Measurements from ENCODE around the gene KLK10. TPM values are rescaled to one million over a fixed set of nuclear protein-coding genes. Genes with fewer than 3 reads are reported as not detected.

Gene KLK10
- total and polyA plus RNA-seq, 2 donors (not counting 3 experiments of a cell fraction or from before 2014, with no cell fraction given), result not detected

GRCh38 chr19:50963381-50963780 lies 56.1 kb downstream of the KLK10 start:
- TF ChIP-seq MYC (IDR thresholded peaks at IDR 0.05; ENCODE audit: low read depth, low read length) (no peak), CTCF (IDR thresholded peaks at IDR 0.05; ENCODE audit: extremely low read depth in 1 of 2, insufficient read depth in 1 of 2, low read depth in 1 of 2, low read length in 2 of 2) (no peak), POLR2AphosphoS5 (IDR thresholded peaks at IDR 0.05; ENCODE audit: insufficient read depth, low read depth, low read length) (no peak), FOS (IDR thresholded peaks at IDR 0.05; ENCODE audit: borderline replicate concordance, insufficient read depth, low read length) (no peak), GATA2 (IDR thresholded peaks at IDR 0.05; ENCODE audit: insufficient read depth, insufficient read length, low read depth, low read length) (no peak), MAX (IDR thresholded peaks at IDR 0.05; ENCODE audit: insufficient read depth, insufficient read length) (no peak), JUN (IDR thresholded peaks at IDR 0.05; ENCODE audit: borderline replicate concordance, insufficient read depth, insufficient read length, low read depth) (no peak), POLR2A (IDR thresholded peaks at IDR 0.05; ENCODE audit: low read depth, low read length) (no peak), EZH2 (IDR thresholded peaks at IDR 0.05; ENCODE audit: borderline replicate concordance, low read depth, low read length, severe bottlenecking) (no peak)
- no peaks in the 10 kb centered on the region for H3K79me2 ChIP-seq (ENCODE audit: control insufficient read depth, insufficient read depth, low read length)
- dilution Hi-C loops (cut with MboI; ENCODE audit: extremely low pct_ligation_motif_present, low sequenced_read_pairs), result no loop called here
- intact Hi-C loops (cut with micrococcal nuclease), result no loop called here
- H3K4me3 ChIP-seq (replicated peaks in 1 of 3; ENCODE audit: insufficient read depth in 1 of 3, low read depth in 1 of 3, low read length in 3 of 3), result no peak overlapping the region
- no peaks in the 10 kb centered on the region for H3K4me1 ChIP-seq (ENCODE audit: control insufficient read depth, extremely low read depth, insufficient read depth, low read length)
- ChIA-PET CTCF (no interaction called here), POLR2A (no interaction called here)
- H3K36me3 ChIP-seq (ENCODE audit: control insufficient read depth in 2 of 2, extremely low read depth in 1 of 2, insufficient read depth in 2 of 2, low read length in 2 of 2), result no peaks in the 10 kb centered on the region
- H3K9ac ChIP-seq (replicated peaks; ENCODE audit: extremely low read depth, insufficient read depth, low read length), result no peak overlapping the region
- H3K27me3 ChIP-seq (ENCODE audit: control insufficient read depth in 2 of 2, insufficient read depth in 2 of 2, low read length in 2 of 2), result no peaks in the 10 kb centered on the region
- H3K27ac ChIP-seq (ENCODE audit: insufficient read depth, low read depth, low read length), result no peak overlapping the region
- H4K20me1 ChIP-seq (replicated peaks; ENCODE audit: control insufficient read depth, extremely low read depth, insufficient read depth, low read length), result no peaks in the 10 kb centered on the region
- no peaks in the 10 kb centered on the region for H3K9me3 ChIP-seq (replicated peaks; ENCODE audit: control insufficient read depth, insufficient read depth, low read length)
- H3K4me2 ChIP-seq (ENCODE audit: insufficient read depth, low read length), result no peak overlapping the region
- H2AFZ ChIP-seq (ENCODE audit: low read depth, low read length), result no peak overlapping the region
- no TSS peak for BruUV-seq (replicated peaks)
- H3K9me1 ChIP-seq (replicated peaks; ENCODE audit: control insufficient read depth, extremely low read depth, insufficient read depth, low read length), result no peaks in the 10 kb centered on the region
- no peak for DNase-seq (ENCODE audit: low read depth, low spot score)
- FAIRE-seq, result no peak

Other genes starting within 250 kb of the KLK10 start
- not detected in 2 replicates for gene GPR32, start 249.2 kb downstream of the KLK10 start, total RNA-seq
- not detected in 2 replicates for gene GPR32, start 249.2 kb downstream of the KLK10 start, polyA plus RNA-seq
- not detected in 2 replicates for gene ACP4, start 229.3 kb downstream of the KLK10 start, total RNA-seq
- gene ACP4, start 229.3 kb downstream of the KLK10 start, polyA plus RNA-seq, result not detected in 2 replicates
- not detected in 2 replicates for gene KLK1, start 195.9 kb downstream of the KLK10 start, total RNA-seq
- gene KLK1, start 195.9 kb downstream of the KLK10 start, polyA plus RNA-seq, result 0.08 TPM in 1 of 2 replicates, not detected in the other
- not detected in 2 replicates for gene KLK15, start 186.1 kb downstream of the KLK10 start, total RNA-seq
- gene KLK15, start 186.1 kb downstream of the KLK10 start, polyA plus RNA-seq, result not detected in 2 replicates
- not detected in 2 replicates for gene KLK3, start 164.8 kb downstream of the KLK10 start, total RNA-seq
- not detected in 2 replicates for gene KLK3, start 164.8 kb downstream of the KLK10 start, polyA plus RNA-seq
- gene KLK2, start 146.3 kb downstream of the KLK10 start, total RNA-seq, result not detected in 2 replicates
- not detected in 2 replicates for gene KLK2, start 146.3 kb downstream of the KLK10 start, polyA plus RNA-seq
- gene KLK4, start 108.3 kb downstream of the KLK10 start, total RNA-seq, result not detected in 2 replicates
- not detected in 2 replicates for gene KLK4, start 108.3 kb downstream of the KLK10 start, polyA plus RNA-seq
- not detected in 2 replicates for gene KLK5, start 66.7 kb downstream of the KLK10 start, total RNA-seq
- gene KLK5, start 66.7 kb downstream of the KLK10 start, polyA plus RNA-seq, result not detected in 2 replicates
- gene KLK6, start 50.1 kb downstream of the KLK10 start, total RNA-seq, result not detected in 2 replicates
- 0.11 and 0.12 TPM in 2 replicates for gene KLK6, start 50.1 kb downstream of the KLK10 start, polyA plus RNA-seq
- gene KLK7, start 35.8 kb downstream of the KLK10 start, total RNA-seq, result not detected in 2 replicates
- not detected in 2 replicates for gene KLK7, start 35.8 kb downstream of the KLK10 start, polyA plus RNA-seq
- not detected in 2 replicates for gene KLK8, start 18.1 kb downstream of the KLK10 start, total RNA-seq
- gene KLK8, start 18.1 kb downstream of the KLK10 start, polyA plus RNA-seq, result not detected in 2 replicates
- gene KLK11, start 6.9 kb upstream of the KLK10 start, total RNA-seq, result not detected in 2 replicates
- gene KLK11, start 6.9 kb upstream of the KLK10 start, polyA plus RNA-seq, result not detected in 2 replicates
- not detected in 2 replicates for gene KLK12, start 15.3 kb upstream of the KLK10 start, total RNA-seq
- not detected in 2 replicates for gene KLK12, start 15.3 kb upstream of the KLK10 start, polyA plus RNA-seq
- not detected in 2 replicates for gene KLK13, start 45.4 kb upstream of the KLK10 start, total RNA-seq
- not detected in 2 replicates for gene KLK13, start 45.4 kb upstream of the KLK10 start, polyA plus RNA-seq
- gene KLK14, start 63.2 kb upstream of the KLK10 start, total RNA-seq, result not detected in 2 replicates
- gene KLK14, start 63.2 kb upstream of the KLK10 start, polyA plus RNA-seq, result 0.10 and 0.12 TPM in 2 replicates
- gene CTU1, start 88.7 kb upstream of the KLK10 start, total RNA-seq, result 8.2 and 8.7 TPM in 2 replicates
- gene CTU1, start 88.7 kb upstream of the KLK10 start, polyA plus RNA-seq, result 6.1 and 7.0 TPM in 2 replicates
- gene SIGLEC9, start 105.2 kb upstream of the KLK10 start, total RNA-seq, result not detected in 2 replicates
- gene SIGLEC9, start 105.2 kb upstream of the KLK10 start, polyA plus RNA-seq, result not detected in 2 replicates
- not detected in 2 replicates for gene SIGLEC7, start 122.6 kb upstream of the KLK10 start, total RNA-seq
- not detected in 2 replicates for gene SIGLEC7, start 122.6 kb upstream of the KLK10 start, polyA plus RNA-seq
- not detected in 2 replicates for gene CD33, start 205.4 kb upstream of the KLK10 start, total RNA-seq
- not detected in 2 replicates for gene CD33, start 205.4 kb upstream of the KLK10 start, polyA plus RNA-seq
- not detected in 2 replicates for gene SIGLECL1, start 231.4 kb upstream of the KLK10 start, total RNA-seq
- not detected in 2 replicates for gene SIGLECL1, start 231.4 kb upstream of the KLK10 start, polyA plus RNA-seq

Data from endothelial cell of umbilical vein (primary cell).